ENCODE measurements around the gene H1-8.

Gene H1-8

GRCh38 chr3:129569856-129570255 is 26.9 kb downstream of the H1-8 start:
- DNase-seq (ENCODE audit: insufficient read length, low spot score) (no peak), FAIRE-seq (no peak)

GRCh38 chr3:129571605-129572547 is 28.9 kb downstream of the H1-8 start:
- no peak for FAIRE-seq

GRCh38 chr3:129572603-129573002 is 29.6 kb downstream of the H1-8 start:
- no peak for FAIRE-seq
- no peak for DNase-seq (ENCODE audit: insufficient read length, low spot score)

More at GRCh38 chr3:129571605-129572547, 28.9 kb downstream of the H1-8 start:
- no peak for DNase-seq (ENCODE audit: insufficient read length, low spot score)

DNA sequence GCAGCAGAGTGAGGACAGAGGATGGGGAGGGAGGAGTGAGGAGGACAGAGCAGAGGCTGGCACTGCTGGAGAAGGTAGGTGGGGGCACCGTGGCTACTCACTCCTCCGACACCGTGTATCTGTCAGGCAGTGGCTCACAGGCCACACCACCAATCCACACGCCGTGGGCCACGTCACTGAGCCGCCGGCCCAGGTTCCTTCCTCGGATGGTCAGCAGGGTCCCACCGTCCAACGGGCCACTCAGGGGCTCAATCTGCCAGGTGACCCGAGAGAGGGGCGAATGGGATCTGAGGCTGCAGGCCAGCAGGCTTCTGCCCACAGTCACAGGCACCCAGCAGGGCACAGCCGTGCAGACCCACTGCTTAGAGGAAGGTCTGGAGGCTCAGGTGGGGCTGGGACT is 30.5 kb downstream of the H1-8 start:
- no peak for FAIRE-seq
- DNase-seq (ENCODE audit: insufficient read length, low spot score): no peak

DNA sequence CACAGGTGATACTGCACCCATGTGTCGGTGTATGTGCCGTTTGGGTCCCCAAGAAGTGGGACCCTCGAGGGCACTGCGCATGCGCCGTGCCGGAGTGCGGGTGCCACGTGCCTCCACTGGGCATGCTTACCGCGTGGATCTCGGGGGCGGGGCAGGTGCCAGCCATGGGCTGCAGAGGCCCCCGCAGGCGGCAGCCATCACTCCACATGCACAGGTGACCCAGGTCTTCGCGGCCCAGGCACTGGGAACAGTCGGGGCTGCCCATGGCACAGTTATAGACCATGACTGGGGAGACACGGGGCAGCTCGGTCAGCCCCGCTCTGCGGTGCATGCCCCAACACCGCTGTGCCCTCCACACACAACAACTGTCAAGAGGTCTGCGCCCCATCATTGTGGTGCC is 31.2 kb downstream of the H1-8 start:
- FAIRE-seq (no peak), DNase-seq (ENCODE audit: insufficient read length, low spot score) (no peak)

- FAIRE-seq (no peak), DNase-seq (ENCODE audit: insufficient read length, low spot score) (no peak)
Observed at GRCh38 chr3:129575233-129575996, 32.4 kb downstream of the H1-8 start.

- DNase-seq (ENCODE audit: insufficient read length, low spot score) (no peak), FAIRE-seq (no peak)
Observed at GRCh38 chr3:129575997-129576384, 33.0 kb downstream of the H1-8 start.

DNA sequence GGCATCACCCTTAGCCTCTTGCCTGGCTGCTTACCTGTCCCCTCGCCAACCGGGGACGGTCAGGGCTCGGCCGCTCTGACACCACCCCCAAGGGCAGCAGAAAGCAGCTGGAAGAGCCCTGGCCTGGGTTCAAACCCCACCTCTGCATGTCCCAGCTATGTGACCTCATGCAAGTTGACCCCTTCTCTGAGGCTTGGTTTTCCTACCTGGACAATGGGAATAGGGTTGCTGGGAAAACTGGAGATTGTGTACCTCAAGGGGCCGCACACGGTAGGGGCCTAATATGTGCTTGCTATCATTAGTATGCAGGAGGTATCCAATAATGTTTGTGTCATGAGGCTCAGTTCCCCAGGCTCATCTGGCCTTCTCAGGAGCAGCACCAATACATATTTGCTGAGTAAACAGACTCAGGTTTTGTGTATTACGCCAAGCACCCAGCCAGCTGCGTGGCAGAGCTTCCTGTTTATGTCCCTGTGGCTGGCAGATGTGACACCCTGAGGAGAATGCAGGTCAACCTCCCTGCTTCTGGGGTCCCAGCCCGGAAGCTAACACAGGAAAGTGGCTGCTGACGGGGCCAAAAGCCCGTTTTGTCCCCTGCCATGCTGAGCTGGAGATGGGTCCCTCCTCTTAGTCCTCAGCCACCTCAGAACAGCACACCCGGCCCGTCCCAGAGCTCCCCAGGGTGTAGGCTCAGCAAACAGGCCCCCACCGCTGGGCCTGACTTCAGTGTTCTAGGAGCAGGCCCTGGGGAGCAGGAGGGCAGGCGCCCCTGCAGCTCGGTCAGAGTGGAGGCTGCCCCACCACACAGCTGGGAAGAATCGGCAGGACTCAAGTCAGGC is 33.8 kb downstream of the H1-8 start:
- DNase-seq (ENCODE audit: insufficient read length, low spot score): no peak
- no peak for FAIRE-seq

GRCh38 chr3:129577366-129577765 is 34.4 kb downstream of the H1-8 start:
- FAIRE-seq (no peak), DNase-seq (ENCODE audit: insufficient read length, low spot score) (no peak)

DNA sequence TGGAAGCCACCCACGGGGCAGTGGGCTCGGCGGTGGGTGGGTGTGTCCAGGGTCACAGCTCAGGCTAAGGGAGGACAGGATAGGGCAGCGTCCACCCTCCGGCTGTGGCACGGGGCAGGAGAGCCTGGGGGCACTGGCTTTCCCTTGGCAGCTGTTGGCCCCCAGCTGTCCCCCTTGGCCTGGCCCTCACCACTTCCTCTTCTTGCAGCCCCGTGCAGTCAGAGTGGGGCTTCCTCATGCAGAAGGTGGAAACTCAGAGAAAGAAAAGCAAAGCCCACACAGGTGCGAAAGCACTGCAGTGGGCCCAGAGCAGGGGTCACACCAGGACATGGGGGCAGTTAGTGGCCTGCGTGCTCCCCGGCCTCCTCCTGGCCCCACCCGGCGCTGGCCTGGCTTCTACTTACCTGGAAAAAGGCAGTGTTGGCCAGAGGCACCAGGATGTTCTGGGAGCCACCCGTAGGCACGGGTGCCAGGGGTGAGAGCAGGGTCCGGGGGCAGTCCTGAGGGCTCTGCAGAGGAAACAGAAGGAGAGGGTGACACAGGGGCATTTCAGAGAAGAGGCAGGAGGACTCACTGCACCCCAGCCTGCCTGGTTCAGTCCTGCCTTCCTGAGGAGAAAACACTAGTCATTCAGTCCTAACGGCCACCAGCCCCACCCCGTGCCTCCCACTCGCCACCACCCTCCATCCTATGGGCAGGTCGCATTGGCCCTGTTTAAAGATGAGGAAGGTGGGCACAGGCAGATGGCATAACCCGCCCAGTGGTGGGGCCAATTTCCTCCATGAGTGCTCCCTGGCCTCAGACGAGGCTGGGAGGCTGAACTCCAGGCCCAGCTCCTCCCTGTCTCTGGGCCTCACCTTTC is 35.2 kb downstream of the H1-8 start:
- DNase-seq (ENCODE audit: insufficient read length, low spot score): no peak
- no peak for FAIRE-seq

DNA sequence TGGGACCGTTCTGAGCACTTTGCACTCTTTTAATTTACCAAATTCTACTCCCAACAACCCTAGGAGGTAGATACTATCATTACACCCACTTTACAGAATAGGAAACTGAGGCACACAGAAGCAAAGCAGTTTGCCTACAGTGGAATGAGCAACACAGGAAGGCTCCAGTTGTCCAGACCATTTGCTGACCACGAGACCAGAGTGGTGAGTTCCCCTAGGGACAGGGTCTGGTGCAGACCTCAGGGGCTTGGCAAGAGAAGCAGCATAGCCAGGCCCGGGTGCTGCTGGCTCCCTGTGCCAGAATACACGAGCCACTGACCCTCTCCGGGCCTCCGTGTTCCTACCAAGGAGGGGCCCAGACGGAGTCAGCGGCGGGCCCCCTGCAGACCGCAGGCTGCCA is 37.0 kb downstream of the H1-8 start:
- no peak for DNase-seq (ENCODE audit: insufficient read length, low spot score)
- FAIRE-seq: no peak

DNA sequence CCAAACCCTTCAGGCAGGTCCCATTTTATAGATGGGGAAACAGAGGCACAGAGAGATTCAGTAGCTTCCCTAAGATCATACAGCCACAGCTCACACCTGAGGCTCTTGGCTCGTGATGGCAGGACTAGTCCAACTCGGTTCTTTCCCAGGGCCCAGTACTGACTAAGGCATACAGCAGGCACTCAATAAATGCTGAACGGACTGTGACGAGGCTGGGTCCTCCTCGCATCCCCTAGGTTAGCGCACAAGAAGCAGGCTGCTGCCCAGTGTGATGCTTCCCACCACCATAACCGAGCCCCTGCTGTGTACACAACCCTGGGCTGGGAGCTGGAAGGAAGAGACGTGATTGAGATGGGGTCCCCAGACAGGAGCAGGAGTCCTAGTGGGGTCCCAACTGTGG is 38.6 kb downstream of the H1-8 start:
- no peak for DNase-seq (ENCODE audit: insufficient read length, low spot score)
- FAIRE-seq: no peak

DNA sequence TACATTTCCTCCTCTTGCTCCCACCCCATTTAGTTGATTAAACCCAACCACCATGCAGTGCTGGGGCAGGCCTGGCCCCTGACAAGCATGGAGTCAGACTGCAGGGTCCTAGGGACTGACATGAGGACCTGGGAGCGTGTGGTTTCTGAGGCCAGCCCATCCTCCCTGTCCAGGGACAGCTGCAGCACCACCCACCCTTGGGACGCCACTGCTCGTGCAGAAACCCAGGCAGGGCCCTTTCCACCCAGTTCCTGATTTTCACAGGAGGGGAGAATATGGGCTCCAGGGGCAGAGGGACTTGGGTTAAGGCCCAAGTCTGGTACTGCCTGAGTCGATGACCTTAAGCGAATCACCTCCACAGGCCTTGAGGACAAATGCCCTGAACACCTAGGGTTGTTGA is 39.8 kb downstream of the H1-8 start:
- DNase-seq (ENCODE audit: insufficient read length, low spot score): no peak
- FAIRE-seq: no peak

DNA sequence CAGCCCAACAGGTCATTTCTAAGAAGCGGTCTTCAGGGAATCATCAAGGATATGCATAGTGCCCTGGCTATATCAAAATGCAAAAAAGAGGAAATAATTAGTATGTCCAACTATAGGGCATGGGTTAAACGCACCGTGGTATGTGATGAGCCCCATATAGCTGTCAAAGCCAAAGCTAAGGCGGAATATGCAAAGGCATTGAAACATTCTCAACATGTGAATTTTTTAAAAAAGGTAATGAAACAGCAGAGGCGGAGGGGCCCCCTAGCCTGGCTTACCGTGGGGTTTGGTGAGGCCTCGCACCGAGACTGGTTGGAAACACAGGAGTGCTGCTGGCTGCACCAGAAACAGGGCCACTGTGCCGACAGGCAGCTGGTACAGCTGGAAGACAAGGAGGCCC is 40.3 kb downstream of the H1-8 start:
- no peak for DNase-seq (ENCODE audit: insufficient read length, low spot score)
- FAIRE-seq: no peak

GRCh38 chr3:129584631-129585030 is 41.7 kb downstream of the H1-8 start:
- DNase-seq (ENCODE audit: insufficient read length, low spot score): no peak
- no peak for FAIRE-seq

- no peak for DNase-seq (ENCODE audit: insufficient read length, low spot score)
- no peak for FAIRE-seq
Observed at GRCh38 chr3:129585949-129586657, 43.1 kb downstream of the H1-8 start.

GRCh38 chr3:129586746-129587430 is 43.9 kb downstream of the H1-8 start:
- FAIRE-seq (no peak), DNase-seq (ENCODE audit: insufficient read length, low spot score) (no peak)

DNA sequence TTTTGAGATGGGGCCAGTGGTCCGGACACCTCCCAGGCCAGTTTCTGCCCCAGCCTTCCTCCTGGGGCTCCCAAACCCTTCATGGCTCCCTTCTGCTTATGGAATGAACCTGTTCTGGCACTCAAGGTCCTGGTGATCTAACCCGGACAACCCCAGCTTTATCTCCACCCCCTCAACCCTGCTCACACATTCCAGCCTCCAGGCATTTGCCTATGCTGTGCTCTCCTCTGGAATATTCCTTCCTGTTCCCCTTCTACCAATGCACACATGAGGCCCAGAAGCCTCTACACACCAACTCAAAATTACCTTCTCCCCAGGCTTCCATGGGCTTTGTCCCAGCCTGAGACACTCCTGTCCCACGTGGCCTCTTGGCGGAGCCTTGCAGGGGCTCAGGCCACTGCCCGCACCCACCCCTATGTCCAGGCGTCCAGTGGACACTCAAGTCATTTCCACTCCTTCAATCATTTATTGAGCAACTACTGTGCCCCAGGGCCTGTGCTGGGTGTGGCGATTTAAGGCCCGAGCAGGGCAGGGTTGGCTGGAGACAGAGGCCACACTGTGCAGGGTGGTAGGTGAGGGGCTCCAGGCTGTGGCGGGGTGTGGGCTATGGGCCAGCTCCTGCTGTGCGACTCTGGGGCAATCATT is 44.7 kb downstream of the H1-8 start:
- DNase-seq (ENCODE audit: insufficient read length, low spot score): no peak
- no peak for FAIRE-seq

Measured in HTR-8/SVneo (cell line).